ENCODE measurements around the gene HMCN2. TPM values are rescaled to one million over a fixed set of nuclear protein-coding genes. Genes with fewer than 3 reads are reported as not detected.
A peak's percentile ranks its signal among the peaks of the same experiment; 100 is the strongest.

The HMCN2 gene
- total RNA-seq, 1 donor from 2014 or later = 0.15 TPM

- Mint-ChIP-seq H3K27ac (no peak overlapping the region), H3K36me3 (no peaks in the 10 kb centered on the region), H3K9me3 (no peaks in the 10 kb centered on the region), H3K4me3 (no peak overlapping the region), H3K27me3 (ENCODE audit: insufficient read depth, low read depth) (peaks cover 25% of the 10 kb centered on the region), H3K4me1 (peaks cover 12% of the 10 kb centered on the region)
- H3K4me2 ChIP-seq = no peak overlapping the region
- H3K4me3 ChIP-seq = no peak overlapping the region
- H3K9ac ChIP-seq = no peak overlapping the region
- H3K79me2 ChIP-seq (ENCODE audit: low read depth) = no peaks in the 10 kb centered on the region
- H3K36me3 ChIP-seq = no peaks in the 10 kb centered on the region
- no peak overlapping the region for H3K27ac ChIP-seq
- DNase-seq (ENCODE audit: low spot score) = no peak
- H3F3A ChIP-seq (ENCODE audit: low read depth) = no peaks in the 10 kb centered on the region
- peaks cover 35% of the 10 kb centered on the region for H3K27me3 ChIP-seq
- TF ChIP-seq EZH2 (IDR thresholded peaks at IDR 0.05) = no peak
- no peak for TF ChIP-seq CTCF (IDR thresholded peaks at IDR 0.05)
- H2AFZ ChIP-seq (replicated peaks) = no peak overlapping the region
- no peaks in the 10 kb centered on the region for H3K9me3 ChIP-seq (ENCODE audit: low read depth)
- no peaks in the 10 kb centered on the region for H4K20me1 ChIP-seq (ENCODE audit: low read depth)
- H3K4me1 ChIP-seq = peaks cover 14% of the 10 kb centered on the region
Observed at GRCh38 chr9:130431536-130432303, 166.2 kb downstream of the HMCN2 start.

GRCh38 chr9:130432362-130432761 is 166.8 kb downstream of the HMCN2 start:
- Histone ChIP-seq H3K4me1 (peaks cover 10% of the 10 kb centered on the region), H3K36me3 (no peaks in the 10 kb centered on the region), H3K4me3 (no peak overlapping the region), H3K27ac (no peak overlapping the region), H3K27me3 (peaks cover 35% of the 10 kb centered on the region), H3K9ac (no peak overlapping the region), H3K9me3 (ENCODE audit: low read depth) (no peaks in the 10 kb centered on the region), H4K20me1 (ENCODE audit: low read depth) (no peaks in the 10 kb centered on the region), H3K4me2 (no peak overlapping the region), H3F3A (ENCODE audit: low read depth) (peaks cover 5% of the 10 kb centered on the region), H3K79me2 (ENCODE audit: low read depth) (no peaks in the 10 kb centered on the region), H2AFZ (replicated peaks) (no peak overlapping the region)
- Mint-ChIP-seq H3K27ac (no peak overlapping the region), H3K4me1 (peaks cover 12% of the 10 kb centered on the region), H3K36me3 (no peaks in the 10 kb centered on the region), H3K9me3 (no peaks in the 10 kb centered on the region), H3K27me3 (ENCODE audit: insufficient read depth, low read depth) (peaks cover 24% of the 10 kb centered on the region), H3K4me3 (peak overlapping the region; percentile 61)
- no peak for DNase-seq (ENCODE audit: low spot score)
- no peak for TF ChIP-seq EZH2 (IDR thresholded peaks at IDR 0.05)
- TF ChIP-seq EZH2phosphoT487 (IDR thresholded peaks at IDR 0.05) = no peak
- TF ChIP-seq CTCF (IDR thresholded peaks at IDR 0.05) = no peak

- peaks cover 28% of the 10 kb centered on the region for H3K27me3 Mint-ChIP-seq (ENCODE audit: insufficient read depth, low read depth)
- H3K27ac ChIP-seq = no peak overlapping the region
- H3K36me3 ChIP-seq = no peaks in the 10 kb centered on the region
- peak overlapping the region; percentile 91 for H3K4me2 ChIP-seq
- no peaks in the 10 kb centered on the region for H4K20me1 ChIP-seq (ENCODE audit: low read depth)
- no peaks in the 10 kb centered on the region for H3K9me3 Mint-ChIP-seq
- peak overlapping the region; percentile 56 for H3K4me3 ChIP-seq
- H3K36me3 Mint-ChIP-seq = no peaks in the 10 kb centered on the region
- H3F3A ChIP-seq (ENCODE audit: low read depth) = peaks cover 6% of the 10 kb centered on the region
- H3K4me3 Mint-ChIP-seq = peak overlapping the region; percentile 69
- no peak overlapping the region for H3K9ac ChIP-seq
- peak; percentile 34 for DNase-seq (ENCODE audit: low spot score)
- peaks cover 10% of the 10 kb centered on the region for H3K4me1 ChIP-seq
- peaks cover 35% of the 10 kb centered on the region for H3K27me3 ChIP-seq
- no peaks in the 10 kb centered on the region for H3K9me3 ChIP-seq (ENCODE audit: low read depth)
- H3K27ac Mint-ChIP-seq = no peak overlapping the region
- no peaks in the 10 kb centered on the region for H3K79me2 ChIP-seq (ENCODE audit: low read depth)
- peak overlapping the region; percentile 99 for H2AFZ ChIP-seq (replicated peaks)
- peaks cover 13% of the 10 kb centered on the region for H3K4me1 Mint-ChIP-seq
- TF ChIP-seq EZH2 (IDR thresholded peaks at IDR 0.05) (no peak), CTCF (IDR thresholded peaks at IDR 0.05) (no peak), EZH2phosphoT487 (IDR thresholded peaks at IDR 0.05) (no peak)
Observed at GRCh38 chr9:130432796-130433167, 167.2 kb downstream of the HMCN2 start.

Measured in neural progenitor cell (in vitro differentiated cells).